ENCODE data around the gene FLT4. TPM values are rescaled to one million over a fixed set of nuclear protein-coding genes. Genes with fewer than 3 reads are reported as not detected.

FLT4 gene
- total and polyA plus RNA-seq, 4 donors, result 2.0 to 19.9 (median 7.6) TPM

DNA sequence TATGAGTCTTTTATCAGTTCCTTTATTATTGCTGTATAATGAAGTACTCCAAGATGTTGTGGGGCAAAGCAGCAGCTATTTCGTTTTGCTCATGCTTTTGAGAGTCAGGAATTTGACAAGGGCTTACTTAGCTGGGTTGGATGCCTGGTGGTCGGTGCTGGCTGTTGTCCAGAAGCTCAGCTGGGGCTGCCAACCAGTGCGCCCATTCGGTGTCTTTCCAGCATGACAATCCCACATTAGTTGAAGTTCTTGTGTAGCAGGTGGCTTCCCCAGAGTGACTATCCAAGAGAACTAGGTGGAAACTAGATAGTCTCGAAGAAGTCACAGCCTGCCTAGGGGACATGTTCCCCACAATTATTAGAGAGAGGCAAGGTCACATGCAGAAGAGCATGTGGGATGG lies 3.4 kb upstream of the FLT4 start:
- no peaks in the 10 kb centered on the region for H3K36me3 ChIP-seq (ENCODE audit: control insufficient read depth in 4 of 4, insufficient read depth in 3 of 4, low read depth in 1 of 4, low read length in 3 of 4)
- DNase-seq (ENCODE audit: low spot score), result no peak
- 56% methylated on average over 5 of the region's 5 CpGs for WGBS
- H3K27me3 ChIP-seq (ENCODE audit: control insufficient read depth in 4 of 4, insufficient read depth in 4 of 4, low read length in 3 of 4), result peaks cover 0 to 3% (median 2%) of the 10 kb centered on the region in 4 donors
- H3K4me1 ChIP-seq (ENCODE audit: control insufficient read depth in 4 of 4, insufficient read depth in 4 of 4, low read length in 3 of 4), result peaks cover 2 to 15% (median 8%) of the 10 kb centered on the region in 4 donors
- no peak overlapping the region for H3K9ac ChIP-seq (ENCODE audit: low read depth in 1 of 2, low read length in 2 of 2)
- H3K4me3 ChIP-seq (ENCODE audit: low read depth in 1 of 3, low read length in 3 of 3), result no peak overlapping the region
- TF ChIP-seq, protein P1, sequence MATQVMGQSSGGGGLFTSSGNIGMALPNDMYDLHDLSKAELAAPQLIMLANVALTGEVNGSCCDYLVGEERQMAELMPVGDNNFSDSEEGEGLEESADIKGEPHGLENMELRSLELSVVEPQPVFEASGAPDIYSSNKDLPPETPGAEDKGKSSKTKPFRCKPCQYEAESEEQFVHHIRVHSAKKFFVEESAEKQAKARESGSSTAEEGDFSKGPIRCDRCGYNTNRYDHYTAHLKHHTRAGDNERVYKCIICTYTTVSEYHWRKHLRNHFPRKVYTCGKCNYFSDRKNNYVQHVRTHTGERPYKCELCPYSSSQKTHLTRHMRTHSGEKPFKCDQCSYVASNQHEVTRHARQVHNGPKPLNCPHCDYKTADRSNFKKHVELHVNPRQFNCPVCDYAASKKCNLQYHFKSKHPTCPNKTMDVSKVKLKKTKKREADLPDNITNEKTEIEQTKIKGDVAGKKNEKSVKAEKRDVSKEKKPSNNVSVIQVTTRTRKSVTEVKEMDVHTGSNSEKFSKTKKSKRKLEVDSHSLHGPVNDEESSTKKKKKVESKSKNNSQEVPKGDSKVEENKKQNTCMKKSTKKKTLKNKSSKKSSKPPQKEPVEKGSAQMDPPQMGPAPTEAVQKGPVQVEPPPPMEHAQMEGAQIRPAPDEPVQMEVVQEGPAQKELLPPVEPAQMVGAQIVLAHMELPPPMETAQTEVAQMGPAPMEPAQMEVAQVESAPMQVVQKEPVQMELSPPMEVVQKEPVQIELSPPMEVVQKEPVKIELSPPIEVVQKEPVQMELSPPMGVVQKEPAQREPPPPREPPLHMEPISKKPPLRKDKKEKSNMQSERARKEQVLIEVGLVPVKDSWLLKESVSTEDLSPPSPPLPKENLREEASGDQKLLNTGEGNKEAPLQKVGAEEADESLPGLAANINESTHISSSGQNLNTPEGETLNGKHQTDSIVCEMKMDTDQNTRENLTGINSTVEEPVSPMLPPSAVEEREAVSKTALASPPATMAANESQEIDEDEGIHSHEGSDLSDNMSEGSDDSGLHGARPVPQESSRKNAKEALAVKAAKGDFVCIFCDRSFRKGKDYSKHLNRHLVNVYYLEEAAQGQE (IDR thresholded peaks at IDR 0.05), result no peak
- no peak for TF ChIP-seq HNF4A (conservative IDR thresholded peaks at IDR 0.05)
- no peak for TF ChIP-seq YY1 (IDR thresholded peaks at IDR 0.05)
- TF ChIP-seq, protein P2, sequence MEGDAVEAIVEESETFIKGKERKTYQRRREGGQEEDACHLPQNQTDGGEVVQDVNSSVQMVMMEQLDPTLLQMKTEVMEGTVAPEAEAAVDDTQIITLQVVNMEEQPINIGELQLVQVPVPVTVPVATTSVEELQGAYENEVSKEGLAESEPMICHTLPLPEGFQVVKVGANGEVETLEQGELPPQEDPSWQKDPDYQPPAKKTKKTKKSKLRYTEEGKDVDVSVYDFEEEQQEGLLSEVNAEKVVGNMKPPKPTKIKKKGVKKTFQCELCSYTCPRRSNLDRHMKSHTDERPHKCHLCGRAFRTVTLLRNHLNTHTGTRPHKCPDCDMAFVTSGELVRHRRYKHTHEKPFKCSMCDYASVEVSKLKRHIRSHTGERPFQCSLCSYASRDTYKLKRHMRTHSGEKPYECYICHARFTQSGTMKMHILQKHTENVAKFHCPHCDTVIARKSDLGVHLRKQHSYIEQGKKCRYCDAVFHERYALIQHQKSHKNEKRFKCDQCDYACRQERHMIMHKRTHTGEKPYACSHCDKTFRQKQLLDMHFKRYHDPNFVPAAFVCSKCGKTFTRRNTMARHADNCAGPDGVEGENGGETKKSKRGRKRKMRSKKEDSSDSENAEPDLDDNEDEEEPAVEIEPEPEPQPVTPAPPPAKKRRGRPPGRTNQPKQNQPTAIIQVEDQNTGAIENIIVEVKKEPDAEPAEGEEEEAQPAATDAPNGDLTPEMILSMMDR (IDR thresholded peaks at IDR 0.05; ENCODE audit: low read depth, low read length, missing input control), result no peak
- no peak for TF ChIP-seq SP1 (IDR thresholded peaks at IDR 0.05)
- TF ChIP-seq FOXA1 (IDR thresholded peaks at IDR 0.05), result no peak
- no peak for TF ChIP-seq RAD21 (IDR thresholded peaks at IDR 0.05)
- TF ChIP-seq, protein P3, sequence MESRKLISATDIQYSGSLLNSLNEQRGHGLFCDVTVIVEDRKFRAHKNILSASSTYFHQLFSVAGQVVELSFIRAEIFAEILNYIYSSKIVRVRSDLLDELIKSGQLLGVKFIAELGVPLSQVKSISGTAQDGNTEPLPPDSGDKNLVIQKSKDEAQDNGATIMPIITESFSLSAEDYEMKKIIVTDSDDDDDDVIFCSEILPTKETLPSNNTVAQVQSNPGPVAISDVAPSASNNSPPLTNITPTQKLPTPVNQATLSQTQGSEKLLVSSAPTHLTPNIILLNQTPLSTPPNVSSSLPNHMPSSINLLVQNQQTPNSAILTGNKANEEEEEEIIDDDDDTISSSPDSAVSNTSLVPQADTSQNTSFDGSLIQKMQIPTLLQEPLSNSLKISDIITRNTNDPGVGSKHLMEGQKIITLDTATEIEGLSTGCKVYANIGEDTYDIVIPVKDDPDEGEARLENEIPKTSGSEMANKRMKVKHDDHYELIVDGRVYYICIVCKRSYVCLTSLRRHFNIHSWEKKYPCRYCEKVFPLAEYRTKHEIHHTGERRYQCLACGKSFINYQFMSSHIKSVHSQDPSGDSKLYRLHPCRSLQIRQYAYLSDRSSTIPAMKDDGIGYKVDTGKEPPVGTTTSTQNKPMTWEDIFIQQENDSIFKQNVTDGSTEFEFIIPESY (IDR thresholded peaks at IDR 0.05), result no peak
- no peaks in the 10 kb centered on the region for H3K9me3 ChIP-seq (ENCODE audit: control insufficient read depth in 4 of 4, low read length in 3 of 4)
- H3K27ac ChIP-seq (ENCODE audit: low read depth in 1 of 2, low read length in 2 of 2), result no peak overlapping the region

DNA sequence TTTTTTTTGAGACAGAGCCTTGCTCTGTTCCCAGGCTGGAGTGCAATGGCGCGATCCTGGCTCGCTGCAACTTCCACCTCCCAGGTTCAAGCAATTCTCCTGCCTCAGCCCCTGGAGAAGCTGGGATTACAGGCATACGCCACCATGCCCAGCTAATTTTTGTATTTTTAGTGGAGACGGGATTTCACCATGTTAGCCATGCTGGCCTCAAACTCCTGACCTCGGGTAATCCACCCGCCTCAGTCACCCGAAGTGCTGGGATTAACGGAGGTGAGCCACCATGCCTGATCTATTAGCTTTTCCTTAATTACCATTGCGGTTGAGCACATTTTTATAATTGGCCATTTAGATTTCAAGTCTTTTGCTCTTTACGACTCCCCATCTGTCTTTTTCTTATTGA lies 2.9 kb upstream of the FLT4 start:
- H3K27me3 ChIP-seq (ENCODE audit: control insufficient read depth in 4 of 4, insufficient read depth in 4 of 4, low read length in 3 of 4), result peaks cover 0 to 3% (median 2%) of the 10 kb centered on the region in 4 donors
- no peak overlapping the region for H3K9ac ChIP-seq (ENCODE audit: low read depth in 1 of 2, low read length in 2 of 2)
- TF ChIP-seq JUND (IDR thresholded peaks at IDR 0.05), result no peak
- H3K27ac ChIP-seq (ENCODE audit: low read depth in 1 of 2, low read length in 2 of 2), result no peak overlapping the region
- H3K9me3 ChIP-seq (ENCODE audit: control insufficient read depth in 4 of 4, low read length in 3 of 4), result no peaks in the 10 kb centered on the region
- 85% methylated on average over 11 of the region's 11 CpGs for WGBS
- H3K4me3 ChIP-seq (ENCODE audit: low read depth in 1 of 3, low read length in 3 of 3), result no peak overlapping the region
- DNase-seq (ENCODE audit: low spot score), result no peak
- peaks cover 2 to 15% (median 8%) of the 10 kb centered on the region in 4 donors for H3K4me1 ChIP-seq (ENCODE audit: control insufficient read depth in 4 of 4, insufficient read depth in 4 of 4, low read length in 3 of 4)
- H3K36me3 ChIP-seq (ENCODE audit: control insufficient read depth in 4 of 4, insufficient read depth in 3 of 4, low read depth in 1 of 4, low read length in 3 of 4), result no peaks in the 10 kb centered on the region

DNA sequence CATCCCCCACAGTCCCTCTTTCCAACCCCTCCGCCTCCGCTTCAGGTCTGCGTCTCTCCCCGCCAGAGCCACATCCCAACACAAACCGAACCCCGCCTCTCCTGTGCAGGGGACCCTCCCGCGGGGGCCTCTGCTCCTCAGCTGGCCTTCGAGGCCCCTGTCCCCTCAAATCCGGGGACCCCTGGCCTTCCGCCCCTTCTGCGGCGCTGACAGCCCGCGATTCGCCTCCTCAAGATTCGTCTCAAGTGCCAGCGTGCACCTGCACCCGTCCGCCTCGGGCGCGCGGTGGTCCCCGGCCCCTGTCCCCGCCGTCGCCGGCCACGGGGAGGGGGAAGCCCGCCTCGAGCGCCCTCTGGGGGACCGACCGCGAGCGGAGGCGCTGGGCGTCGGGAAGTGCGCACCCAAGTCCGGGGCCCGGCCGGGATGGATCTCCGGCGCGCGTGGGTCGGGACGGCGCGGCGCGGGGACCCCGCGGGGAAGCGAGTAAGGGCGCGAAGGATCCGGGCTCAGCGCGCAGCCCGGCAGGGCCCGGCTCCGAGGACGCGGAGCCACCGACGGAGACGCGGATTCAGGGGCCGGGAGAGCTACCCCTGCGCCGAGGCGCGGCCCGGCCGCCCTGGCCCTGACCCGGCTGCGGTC lies 623 bp downstream of the FLT4 start:
- DNase-seq (ENCODE audit: low spot score), result no peak
- Histone ChIP-seq H3K36me3 (ENCODE audit: control insufficient read depth in 4 of 4, insufficient read depth in 3 of 4, low read depth in 1 of 4, low read length in 3 of 4) (no peaks in the 10 kb centered on the region), H3K4me1 (ENCODE audit: control insufficient read depth in 4 of 4, insufficient read depth in 4 of 4, low read length in 3 of 4) (peaks cover 2 to 15% (median 8%) of the 10 kb centered on the region in 4 donors), H3K9ac (ENCODE audit: low read depth in 1 of 2, low read length in 2 of 2) (no peak overlapping the region), H3K4me3 (ENCODE audit: low read depth in 1 of 3, low read length in 3 of 3) (peak overlapping the region in 2 of 3 donors; percentile 26 to 48), H3K27me3 (ENCODE audit: control insufficient read depth in 4 of 4, insufficient read depth in 4 of 4, low read length in 3 of 4) (peaks cover 0 to 3% (median 2%) of the 10 kb centered on the region in 4 donors), H3K27ac (ENCODE audit: low read depth in 1 of 2, low read length in 2 of 2) (peak overlapping the region; percentile 12 to 31), H3K9me3 (ENCODE audit: control insufficient read depth in 4 of 4, low read length in 3 of 4) (no peaks in the 10 kb centered on the region)
- 6% methylated on average over 80 of the region's 80 CpGs for WGBS
- TF ChIP-seq FOXA2 (IDR thresholded peaks at IDR 0.05) (no peak), RAD21 (IDR thresholded peaks at IDR 0.05) (no peak), SP1 (IDR thresholded peaks at IDR 0.05) (no peak), EGR1 (IDR thresholded peaks at IDR 0.05; ENCODE audit: low read depth in 2 of 2) (no peak), NR2F2 (IDR thresholded peaks at IDR 0.05) (no peak), RXRA (IDR thresholded peaks at IDR 0.05) (no peak), GABPA (IDR thresholded peaks at IDR 0.05 in 1 of 2, conservative IDR thresholded peaks at IDR 0.05 in 1 of 2) (no peak), YY1 (IDR thresholded peaks at IDR 0.05) (no peak)
- TF ChIP-seq, protein P4, sequence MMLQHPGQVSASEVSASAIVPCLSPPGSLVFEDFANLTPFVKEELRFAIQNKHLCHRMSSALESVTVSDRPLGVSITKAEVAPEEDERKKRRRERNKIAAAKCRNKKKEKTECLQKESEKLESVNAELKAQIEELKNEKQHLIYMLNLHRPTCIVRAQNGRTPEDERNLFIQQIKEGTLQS (IDR thresholded peaks at IDR 0.05), result no peak
- TF ChIP-seq, protein P2 (IDR thresholded peaks at IDR 0.05; ENCODE audit: low read depth, low read length, missing input control), result no peak

Measured in liver (tissue), 9 donors.